HepG2 (cell line): ENCODE results near the gene RECQL5. TPM values are rescaled to one million over a fixed set of nuclear protein-coding genes. Genes with fewer than 3 reads are reported as not detected.

Source experiments
- ATAC-seq: fragments of 200-7000 bp; cut with Tn5 transposase; 3 replicates; pipeline ENCODE4 v1.9.1; 2020; ENCODE audit warnings: mild to moderate bottlenecking, moderate library complexity
- BruUV-seq: library from RNA; stranded (reverse); fragments of 400-500 nt; replicated peaks from 2 replicates; lab custom pipeline; 2021; lab: Mats Ljungman, UMichigan
- CTCF ChIA-PET: fragments of 300-600 bp; formaldehyde crosslinking; extraction: SDS; loops from one replicate; lab custom pipeline; 2021; ENCODE audit warnings: low total read pairs, inconsistent platforms, low intra/inter-chr PET ratio; lab: Yijun Ruan, JAX
- POLR2A ChIA-PET: fragments of 350-600 bp; sonication (Branson Sonifier 250); formaldehyde crosslinking; loops from one replicate; lab custom pipeline; 2020; ENCODE audit warnings: antibody characterized with exemption, inconsistent platforms; lab: Yijun Ruan, JAX
- DNase-seq: peaks from one replicate; pipeline ENCODE4 v3.0.0-alpha.2; 2015; ENCODE audit warnings: low spot score
- FAIRE-seq: peaks from 3 replicates; lab custom pipeline; 2011; peaks lifted over from hg19 to GRCh38; lab: Jason Lieb, UNC
- H2AFZ ChIP-seq: one replicate; pipeline ENCODE4 v1.6.1; 2011; ENCODE audit warnings: low read length, inconsistent platforms
- H3K27ac ChIP-seq: fragments of 300-600 bp; 3 replicates; pipeline ENCODE4 v1.8.0; 2011; ENCODE audit warnings: mixed run types, mild to moderate bottlenecking, mixed read lengths, low read length, inconsistent platforms; ENCODE audit not compliant: insufficient read depth; ENCODE audit errors: extremely low read length
- H3K27me3 ChIP-seq, 2 experiments: fragments of 200-600 bp in 1 of 2; 2 replicates in 1 of 2; 3 replicates in 1 of 2; pipeline versions ENCODE4 v1.6.0 to v1.8.0; 2011; ENCODE audit warnings: low read length in 2 of 2, mild to moderate bottlenecking in 2 of 2, moderate library complexity in 2 of 2, inconsistent platforms in 1 of 2; ENCODE audit not compliant: insufficient read depth in 2 of 2, control insufficient read depth in 1 of 2
- H3K36me3 ChIP-seq, 2 experiments: fragments of 200-600 bp in 1 of 2; replicated peaks in 1 of 2; 2 replicates in 1 of 2; 3 replicates in 1 of 2; pipeline versions ENCODE4 v1.5.1 to v1.8.0; 2011; ENCODE audit warnings: low read length in 2 of 2, inconsistent platforms in 1 of 2; ENCODE audit not compliant: insufficient read depth in 2 of 2, control insufficient read depth in 1 of 2
- H3K4me1 ChIP-seq: 2 replicates; pipeline ENCODE4 v1.5.1; 2012; ENCODE audit warnings: low read length, inconsistent platforms; ENCODE audit not compliant: insufficient read depth
- H3K4me2 ChIP-seq: 2 replicates; pipeline ENCODE4 v1.6.0; 2011; ENCODE audit warnings: low read depth, low read length, inconsistent platforms
- H3K4me3 ChIP-seq, 3 experiments: fragments of 200-600 bp in 1 of 3; sonication (generic), shearing (Covaris generic) in 1 of 3; replicated peaks in 1 of 3; 2 replicates each; pipeline ENCODE4 v1.5.1; 2011 to 2016; ENCODE audit warnings: low read length in 3 of 3, inconsistent platforms in 2 of 3, low read depth in 2 of 3, mild to moderate bottlenecking in 2 of 3, control low read depth in 1 of 3, mixed read lengths in 1 of 3; ENCODE audit not compliant: insufficient read depth in 1 of 3
- H3K79me2 ChIP-seq: one replicate; pipeline ENCODE4 v1.6.1; 2011; ENCODE audit warnings: low read length, inconsistent platforms; ENCODE audit not compliant: insufficient read depth
- H3K9ac ChIP-seq: 2 replicates; pipeline ENCODE4 v1.6.0; 2011; ENCODE audit warnings: mild to moderate bottlenecking, low read depth, low read length, inconsistent platforms; ENCODE audit not compliant: insufficient read depth
- H3K9me3 ChIP-seq: 2 replicates; pipeline ENCODE4 v1.5.1; 2012; ENCODE audit warnings: mild to moderate bottlenecking, low read length
- H4K20me1 ChIP-seq: 2 replicates; pipeline ENCODE4 v1.6.0; 2011; ENCODE audit warnings: inconsistent platforms, mild to moderate bottlenecking, low read length, moderate library complexity; ENCODE audit not compliant: insufficient read depth
- MZF1 ChIP-seq: sonication (generic); formaldehyde crosslinking; IDR thresholded peaks from 2 replicates; pipeline ENCODE4 v1.8.1; 2023; ENCODE audit warnings: mild to moderate bottlenecking, missing genetic modification reagents, borderline replicate concordance
- PHF21A ChIP-seq: sonication (generic); formaldehyde crosslinking; IDR thresholded peaks from 2 replicates; pipeline ENCODE4 v1.5.0; 2020; ENCODE audit warnings: mild to moderate bottlenecking, missing genetic modification reagents
- TFAP4 ChIP-seq: sonication (generic); IDR thresholded peaks from 2 replicates; pipeline ENCODE4 v1.6.1; 2016; ENCODE audit warnings: low read depth, borderline replicate concordance
- XRCC5 ChIP-seq: fragments of 200-400 bp; formaldehyde crosslinking; optimal IDR thresholded peaks from 2 replicates; pipeline ENCODE3; 2017; ENCODE audit warnings: mild to moderate bottlenecking, low read length
- ZBTB33 ChIP-seq: sonication (generic); formaldehyde crosslinking; IDR thresholded peaks from 2 replicates; pipeline ENCODE4 v1.4.0; 2020; ENCODE audit warnings: missing genetic modification reagents
- ZEB1 ChIP-seq: IDR thresholded peaks from 2 replicates; pipeline ENCODE4 v1.6.1; 2012; ENCODE audit warnings: mild to moderate bottlenecking, low read depth, inconsistent platforms; ENCODE audit not compliant: insufficient replicate concordance
- ZMYM3 ChIP-seq: sonication (generic); formaldehyde crosslinking; IDR thresholded peaks from 2 replicates; pipeline ENCODE4 v1.5.1; 2020; ENCODE audit warnings: mild to moderate bottlenecking, missing genetic modification reagents
- ZNF12 ChIP-seq: sonication (generic); formaldehyde crosslinking; IDR thresholded peaks from 2 replicates; pipeline ENCODE4 v1.5.0; 2020; ENCODE audit warnings: missing genetic modification reagents
- ZNF337 ChIP-seq: sonication (generic); formaldehyde crosslinking; IDR thresholded peaks from 2 replicates; pipeline ENCODE4 v1.5.1; 2020; ENCODE audit warnings: missing genetic modification reagents, low read depth, mild to moderate bottlenecking, borderline replicate concordance
- ZNF543 ChIP-seq: sonication (generic); formaldehyde crosslinking; IDR thresholded peaks from 2 replicates; pipeline ENCODE4 v1.4.0; 2020; ENCODE audit warnings: mild to moderate bottlenecking, missing genetic modification reagents
- ZNF572 ChIP-seq: sonication (generic); formaldehyde crosslinking; IDR thresholded peaks from 2 replicates; pipeline ENCODE4 v1.5.1; 2020; ENCODE audit warnings: mild to moderate bottlenecking, missing genetic modification reagents
- WGBS: methylation state at CpG from one replicate; pipeline ENCODE4 v1.1.6; 2017; ENCODE audit warnings: low lambda C conversion rate; 5-methylcytosine and 5-hydroxymethylcytosine counted together
- in situ Hi-C: cut with HindIII; loops from 2 replicates; pipeline ENCODE4 v1.10.0; 2017; ENCODE audit warnings: low pct_unique_long_range_greater_than_20kb; ENCODE audit not compliant: extremely low pct_ligation_motif_present
- intact Hi-C: fragments of 100-400 bp; cut with micrococcal nuclease; formaldehyde crosslinking; loops from one replicate; pipeline ENCODE4 v1.10.0; 2022; ENCODE audit not compliant: unreplicated experiment
- polyA plus RNA-seq, 8 experiments: library from polyadenylated mRNA; depleted of rRNA in 3 of 8; stranded (reverse) in 7 of 8; unstranded in 1 of 8; fragments of >200 nt; fragmentation: Illumina TruSeq in 4 of 8; extraction: Trizol in 4 of 8; gene quantifications; 2 replicates each; pipeline versions ENCODE4 v1.2.1 to v1.2.3, GENCODE V29; 2011 to 2016; ENCODE audit warnings: low read depth in 4 of 8, missing spikeins in 1 of 8, mixed read lengths in 1 of 8; ENCODE audit not compliant: insufficient read depth in 1 of 8
- total RNA-seq, 5 experiments: library from RNA; depleted of rRNA; stranded (reverse); fragments of >200 nt; fragmentation: Illumina TruSeq; extraction: Trizol; gene quantifications; 2 replicates each; pipeline ENCODE4 v1.2.3, GENCODE V29; 2016; ENCODE audit warnings: low read depth in 1 of 5
- TF ChIP-seq, protein P1 (sequence below): sonication (generic); formaldehyde crosslinking; IDR thresholded peaks from 2 replicates; pipeline ENCODE4 v1.4.0; 2020; ENCODE audit warnings: missing genetic modification reagents; ENCODE audit errors: not compliant biosample characterization

RECQL5 gene
- total and polyA plus RNA-seq, 2 of the 13 experiments (the other 11 are each of a cell fraction or from before 2014, with no cell fraction given): 27.7 to 32.0 TPM

- no peak for TF ChIP-seq ZBTB33 (CRISPR knock-in tag)
Measured at GRCh38 chr17:75642182-75642783, 24.7 kb downstream of the RECQL5 start (continued).

- Histone ChIP-seq H3K36me3 (peaks cover 8 to 11% of the 10 kb centered on the region in 2 experiments), H3K4me3 (no peak overlapping the region), H3K27me3 (no peaks in the 10 kb centered on the region), H2AFZ (no peak overlapping the region), H3K79me2 (peaks cover 6% of the 10 kb centered on the region), H4K20me1 (no peaks in the 10 kb centered on the region), H3K9ac (no peak overlapping the region), H3K4me2 (no peak overlapping the region), H3K4me1 (peaks cover 12% of the 10 kb centered on the region), H3K9me3 (no peaks in the 10 kb centered on the region), H3K27ac (no peak overlapping the region)
- in situ Hi-C loops: no loop called here
- CTCF ChIA-PET: no interaction called here
- no peak for TF ChIP-seq MZF1
- FAIRE-seq (no peak), ATAC-seq (no peak), DNase-seq (no peak)
- no TSS peak for BruUV-seq
- intact Hi-C loops: no loop called here
- POLR2A ChIA-PET: no interaction called here
- 96% methylated on average over 8 of the region's 9 CpGs for WGBS
Measured at GRCh38 chr17:75641343-75641742, 25.6 kb downstream of the RECQL5 start.

DNA sequence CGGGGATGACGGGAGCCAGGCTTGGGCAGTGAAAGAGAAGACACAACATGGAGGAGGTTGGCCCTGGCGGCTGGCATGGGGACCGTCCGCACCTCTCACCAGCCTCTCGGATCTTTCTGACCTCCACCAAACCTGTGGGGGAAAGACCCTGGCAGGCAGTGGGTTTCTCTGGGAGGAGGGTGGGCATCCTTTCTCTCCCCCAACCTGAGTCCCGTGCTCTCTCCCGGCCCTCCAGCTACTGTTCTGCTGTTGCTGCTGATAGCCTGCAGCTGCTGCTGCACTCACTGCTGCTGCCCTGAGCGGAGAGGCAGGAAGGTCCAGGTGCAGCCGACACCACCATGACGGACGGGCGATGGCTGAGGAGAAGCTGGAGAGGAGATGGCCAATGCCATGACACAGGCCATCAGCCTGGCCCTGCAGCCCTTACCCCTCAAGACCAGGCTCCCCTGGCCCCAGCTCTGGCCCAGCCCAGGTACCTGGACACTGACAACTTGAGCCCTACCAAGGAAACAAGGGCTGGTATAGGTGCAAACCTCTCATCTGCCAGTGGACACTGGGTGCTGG, 26.3 kb downstream of the RECQL5 start:
- no peaks in the 10 kb centered on the region for H4K20me1 ChIP-seq
- H3K4me1 ChIP-seq: peaks cover 6% of the 10 kb centered on the region
- no peak for FAIRE-seq
- no peak for ATAC-seq
- in situ Hi-C loops (no loop called here), intact Hi-C loops (no loop called here)
- H2AFZ ChIP-seq: no peak overlapping the region
- H3K27ac ChIP-seq: no peak overlapping the region
- POLR2A ChIA-PET: no interaction called here
- H3K4me2 ChIP-seq: no peak overlapping the region
- peaks cover 6% of the 10 kb centered on the region for H3K79me2 ChIP-seq
- DNase-seq: no peak
- H3K9me3 ChIP-seq: no peaks in the 10 kb centered on the region
- BruUV-seq: no TSS peak
- CTCF ChIA-PET: no interaction called here
- H3K9ac ChIP-seq: no peak overlapping the region
- no peaks in the 10 kb centered on the region for H3K27me3 ChIP-seq
- H3K4me3 ChIP-seq: no peak overlapping the region
- peaks cover 8 to 11% of the 10 kb centered on the region in 2 experiments for H3K36me3 ChIP-seq
- WGBS: over 99% methylated on average over 13 of the region's 13 CpGs
- TF ChIP-seq PHF21A (CRISPR knock-in tag) (no peak), ZEB1 (no peak), ZNF572 (CRISPR knock-in tag) (no peak), ZNF12 (no peak), ZNF337 (CRISPR knock-in tag) (no peak), TFAP4 (no peak), ZMYM3 (CRISPR knock-in tag) (no peak), XRCC5 (no peak), ZNF543 (no peak)
- TF ChIP-seq, protein P1, sequence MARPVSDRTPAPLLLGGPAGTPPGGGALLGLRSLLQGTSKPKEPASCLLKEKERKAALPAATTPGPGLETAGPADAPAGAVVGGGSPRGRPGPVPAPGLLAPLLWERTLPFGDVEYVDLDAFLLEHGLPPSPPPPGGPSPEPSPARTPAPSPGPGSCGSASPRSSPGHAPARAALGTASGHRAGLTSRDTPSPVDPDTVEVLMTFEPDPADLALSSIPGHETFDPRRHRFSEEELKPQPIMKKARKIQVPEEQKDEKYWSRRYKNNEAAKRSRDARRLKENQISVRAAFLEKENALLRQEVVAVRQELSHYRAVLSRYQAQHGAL (CRISPR knock-in tag): no peak
